ENCODE data around the gene PRR32. TPM values are rescaled to one million over a fixed set of nuclear protein-coding genes. Genes with fewer than 3 reads are reported as not detected.

PRR32 gene
- total RNA-seq, 4 donors from 2014 or later = not detected

DNA sequence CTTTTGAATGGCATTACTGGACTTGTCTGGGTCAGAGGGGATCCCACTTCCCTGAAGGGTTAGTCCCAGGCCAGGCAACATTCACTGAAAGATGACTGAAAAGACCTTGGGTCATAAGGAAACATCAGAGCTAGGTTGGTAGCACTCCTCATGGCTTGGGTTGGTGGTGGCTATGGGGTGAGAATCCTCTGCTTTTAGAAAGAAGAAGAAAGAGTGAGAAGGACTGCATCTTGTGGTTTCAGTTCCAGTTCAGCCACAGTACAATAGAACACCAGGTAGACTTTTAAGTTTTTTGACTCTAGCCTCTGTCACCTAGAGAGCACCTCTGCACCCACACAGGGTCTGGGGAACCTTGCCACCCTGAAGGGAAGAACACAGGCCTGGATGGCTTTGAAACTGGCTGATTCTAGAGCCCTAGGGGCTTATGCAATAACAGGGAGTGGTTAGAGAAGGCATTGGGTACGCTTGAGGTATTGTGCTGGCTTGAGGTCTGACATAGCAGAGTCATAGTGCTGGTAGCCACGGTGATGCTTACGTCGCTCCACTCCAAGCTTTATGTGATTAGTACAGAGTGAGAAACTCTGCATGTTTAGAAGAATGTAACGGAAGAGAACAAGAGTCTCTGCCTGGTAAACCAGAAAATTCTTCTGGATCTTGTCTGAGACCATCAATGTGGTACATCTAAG lies 36.5 kb downstream of the PRR32 start:
- no peaks in the 10 kb centered on the region for H3K27me3 ChIP-seq
- 88 to 95% methylated on average over 5 of the region's 5 CpGs for WGBS, 2 donors
- no peak overlapping the region for H3K4me3 ChIP-seq
- TF ChIP-seq EP300 (IDR thresholded peaks at IDR 0.05) = no peak
- no peak for TF ChIP-seq POLR2A (IDR thresholded peaks at IDR 0.05)
- TF ChIP-seq, protein P1, sequence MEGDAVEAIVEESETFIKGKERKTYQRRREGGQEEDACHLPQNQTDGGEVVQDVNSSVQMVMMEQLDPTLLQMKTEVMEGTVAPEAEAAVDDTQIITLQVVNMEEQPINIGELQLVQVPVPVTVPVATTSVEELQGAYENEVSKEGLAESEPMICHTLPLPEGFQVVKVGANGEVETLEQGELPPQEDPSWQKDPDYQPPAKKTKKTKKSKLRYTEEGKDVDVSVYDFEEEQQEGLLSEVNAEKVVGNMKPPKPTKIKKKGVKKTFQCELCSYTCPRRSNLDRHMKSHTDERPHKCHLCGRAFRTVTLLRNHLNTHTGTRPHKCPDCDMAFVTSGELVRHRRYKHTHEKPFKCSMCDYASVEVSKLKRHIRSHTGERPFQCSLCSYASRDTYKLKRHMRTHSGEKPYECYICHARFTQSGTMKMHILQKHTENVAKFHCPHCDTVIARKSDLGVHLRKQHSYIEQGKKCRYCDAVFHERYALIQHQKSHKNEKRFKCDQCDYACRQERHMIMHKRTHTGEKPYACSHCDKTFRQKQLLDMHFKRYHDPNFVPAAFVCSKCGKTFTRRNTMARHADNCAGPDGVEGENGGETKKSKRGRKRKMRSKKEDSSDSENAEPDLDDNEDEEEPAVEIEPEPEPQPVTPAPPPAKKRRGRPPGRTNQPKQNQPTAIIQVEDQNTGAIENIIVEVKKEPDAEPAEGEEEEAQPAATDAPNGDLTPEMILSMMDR (IDR thresholded peaks at IDR 0.05) = no peak
- no peaks in the 10 kb centered on the region for H3K9me3 ChIP-seq
- no peak overlapping the region for H3K27ac ChIP-seq
- no peak for DNase-seq (ENCODE audit: low spot score in 2 of 2)
- H3K4me1 ChIP-seq = no peaks in the 10 kb centered on the region
- no peaks in the 10 kb centered on the region for H3K36me3 ChIP-seq
